HFF-Myc (cell line): ENCODE results near the gene TMEM163.

Source experiments
- DNase-seq: peaks from one replicate; pipeline ENCODE4 v3.0.0-alpha.2; 2011; ENCODE audit warnings: low read depth; ENCODE audit errors: extremely low read depth
- H3K4me3 ChIP-seq: replicated peaks from 2 replicates; pipeline ENCODE4 v1.5.1; 2011; ENCODE audit warnings: low read depth, mild to moderate bottlenecking, control low read depth, low read length
- TF ChIP-seq, protein P1 (sequence below): IDR thresholded peaks from 2 replicates; pipeline ENCODE4 v1.5.1; 2012; ENCODE audit warnings: mild to moderate bottlenecking, low read depth, low read length, control low read depth; ENCODE audit errors: missing control alignments

TMEM163 gene

DNA sequence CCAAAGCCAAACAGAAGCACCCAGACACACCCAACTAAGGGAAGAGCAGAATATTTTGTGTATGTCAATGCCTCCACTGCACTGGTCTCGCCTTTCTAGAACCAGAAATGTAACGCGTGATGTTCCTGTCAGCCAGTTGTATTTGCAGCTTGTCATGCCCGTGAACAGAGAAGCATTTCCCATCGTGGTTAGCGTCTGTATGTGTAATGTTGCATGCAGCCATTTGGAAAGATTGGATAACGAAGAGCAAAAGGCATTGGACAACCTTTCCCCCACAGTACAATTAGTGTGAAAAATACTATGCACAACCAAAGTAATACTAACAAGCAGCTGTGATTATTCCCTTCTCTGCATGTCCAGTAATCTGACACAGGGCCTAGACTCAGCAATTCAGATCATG lies 140.5 kb downstream of the TMEM163 start:
- DNase-seq, result no peak
- TF ChIP-seq, protein P1, sequence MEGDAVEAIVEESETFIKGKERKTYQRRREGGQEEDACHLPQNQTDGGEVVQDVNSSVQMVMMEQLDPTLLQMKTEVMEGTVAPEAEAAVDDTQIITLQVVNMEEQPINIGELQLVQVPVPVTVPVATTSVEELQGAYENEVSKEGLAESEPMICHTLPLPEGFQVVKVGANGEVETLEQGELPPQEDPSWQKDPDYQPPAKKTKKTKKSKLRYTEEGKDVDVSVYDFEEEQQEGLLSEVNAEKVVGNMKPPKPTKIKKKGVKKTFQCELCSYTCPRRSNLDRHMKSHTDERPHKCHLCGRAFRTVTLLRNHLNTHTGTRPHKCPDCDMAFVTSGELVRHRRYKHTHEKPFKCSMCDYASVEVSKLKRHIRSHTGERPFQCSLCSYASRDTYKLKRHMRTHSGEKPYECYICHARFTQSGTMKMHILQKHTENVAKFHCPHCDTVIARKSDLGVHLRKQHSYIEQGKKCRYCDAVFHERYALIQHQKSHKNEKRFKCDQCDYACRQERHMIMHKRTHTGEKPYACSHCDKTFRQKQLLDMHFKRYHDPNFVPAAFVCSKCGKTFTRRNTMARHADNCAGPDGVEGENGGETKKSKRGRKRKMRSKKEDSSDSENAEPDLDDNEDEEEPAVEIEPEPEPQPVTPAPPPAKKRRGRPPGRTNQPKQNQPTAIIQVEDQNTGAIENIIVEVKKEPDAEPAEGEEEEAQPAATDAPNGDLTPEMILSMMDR, result no peak
- H3K4me3 ChIP-seq, result no peak overlapping the region

DNA sequence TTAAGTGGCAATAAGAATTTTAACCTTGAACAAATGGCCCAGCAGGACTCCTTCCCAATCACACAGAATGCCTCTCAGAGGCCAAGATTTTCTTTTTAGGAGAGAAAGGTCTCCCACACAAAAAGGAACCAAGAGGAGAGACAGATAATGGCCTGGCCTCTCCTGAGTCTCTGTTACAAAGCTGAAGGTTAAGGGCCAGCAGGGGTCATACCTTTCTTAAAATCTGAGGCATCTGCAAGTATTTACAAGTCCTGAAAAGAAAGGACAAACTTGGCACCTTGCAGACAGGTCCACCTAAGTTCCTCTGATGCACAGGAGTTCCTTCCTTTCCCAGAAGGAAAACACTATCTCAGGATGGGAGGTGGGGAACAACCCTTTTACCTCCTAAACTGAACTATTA lies 142.3 kb downstream of the TMEM163 start:
- DNase-seq, result no peak
- no peak overlapping the region for H3K4me3 ChIP-seq
- TF ChIP-seq, protein P1, result no peak

- H3K4me3 ChIP-seq, result no peak overlapping the region
- TF ChIP-seq, protein P1, result no peak
- DNase-seq, result no peak
Observed at GRCh38 chr2:134575888-134576287, 142.9 kb downstream of the TMEM163 start.

GRCh38 chr2:134574611-134575330 lies 144.0 kb downstream of the TMEM163 start:
- DNase-seq, result no peak
- TF ChIP-seq, protein P1, result no peak
- no peak overlapping the region for H3K4me3 ChIP-seq

GRCh38 chr2:134573724-134574123 lies 145.1 kb downstream of the TMEM163 start:
- TF ChIP-seq, protein P1, result no peak
- DNase-seq, result no peak
- no peak overlapping the region for H3K4me3 ChIP-seq

DNA sequence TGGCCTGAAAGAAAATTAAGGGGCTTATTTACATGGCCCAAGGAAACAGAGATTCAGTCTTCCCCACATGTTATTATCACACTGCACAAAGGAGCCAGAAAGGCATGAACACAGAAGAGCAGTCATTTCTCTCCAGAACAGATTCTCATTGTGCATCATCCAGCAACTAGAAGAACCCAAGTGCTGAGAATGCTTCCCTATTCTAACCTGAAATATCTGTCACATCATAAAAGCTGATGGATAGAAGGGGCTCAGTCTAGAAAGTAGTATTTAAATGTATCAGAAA lies 145.8 kb downstream of the TMEM163 start:
- H3K4me3 ChIP-seq, result no peak overlapping the region
- TF ChIP-seq, protein P1, result no peak
- DNase-seq, result no peak
